ENCODE data around the gene CNTNAP5. TPM values are rescaled to one million over a fixed set of nuclear protein-coding genes. Genes with fewer than 3 reads are reported as not detected.

Gene CNTNAP5
- total and polyA plus RNA-seq, 2 donors (not counting 3 experiments of a cell fraction or from before 2014, with no cell fraction given) = not detected

DNA sequence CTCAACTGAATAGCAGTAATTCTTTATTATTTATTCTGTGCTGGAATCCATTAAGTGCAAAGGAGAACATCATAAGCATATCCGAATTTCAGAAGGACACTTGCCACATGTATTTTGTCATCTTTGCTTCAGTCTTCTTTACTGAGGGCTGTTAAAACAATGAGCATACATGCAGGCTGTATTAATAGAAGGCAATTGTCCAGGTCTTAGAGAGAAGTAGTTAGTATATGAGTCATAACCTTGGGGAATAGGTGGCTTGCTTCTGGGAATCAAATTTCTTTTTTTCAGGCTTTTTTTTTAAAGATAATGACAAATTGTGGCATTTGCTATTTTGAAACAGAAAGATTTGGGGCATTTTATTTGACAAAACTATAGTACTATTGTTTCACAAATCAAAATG, 773.5 kb downstream of the CNTNAP5 start:
- dilution Hi-C loops (cut with MboI; ENCODE audit: extremely low pct_ligation_motif_present, low sequenced_read_pairs) (no loop called here), intact Hi-C loops (cut with micrococcal nuclease) (no loop called here)
- H3K9me3 ChIP-seq (replicated peaks; ENCODE audit: control insufficient read depth, insufficient read depth, low read length) = peaks cover 9% of the 10 kb centered on the region
- FAIRE-seq (no peak), DNase-seq (ENCODE audit: low read depth, low spot score) (no peak)
- no peaks in the 10 kb centered on the region for H3K36me3 ChIP-seq (ENCODE audit: control insufficient read depth in 2 of 2, extremely low read depth in 1 of 2, insufficient read depth in 2 of 2, low read length in 2 of 2)
- CTCF ChIA-PET = no interaction called here
- no peak overlapping the region for H3K9ac ChIP-seq (replicated peaks; ENCODE audit: extremely low read depth, insufficient read depth, low read length)
- H3K27ac ChIP-seq (ENCODE audit: insufficient read depth, low read depth, low read length) = no peak overlapping the region
- no peaks in the 10 kb centered on the region for H3K27me3 ChIP-seq (ENCODE audit: control insufficient read depth in 2 of 2, insufficient read depth in 2 of 2, low read length in 2 of 2)
- H3K4me2 ChIP-seq (ENCODE audit: insufficient read depth, low read length) = no peak overlapping the region
- H3K9me1 ChIP-seq (replicated peaks; ENCODE audit: control insufficient read depth, extremely low read depth, insufficient read depth, low read length) = no peaks in the 10 kb centered on the region
- BruUV-seq (replicated peaks) = no TSS peak
- H4K20me1 ChIP-seq (replicated peaks; ENCODE audit: control insufficient read depth, extremely low read depth, insufficient read depth, low read length) = no peaks in the 10 kb centered on the region
- H3K79me2 ChIP-seq (ENCODE audit: control insufficient read depth, insufficient read depth, low read length) = no peaks in the 10 kb centered on the region
- H3K4me3 ChIP-seq (replicated peaks in 1 of 3; ENCODE audit: insufficient read depth in 1 of 3, low read depth in 1 of 3, low read length in 3 of 3) = no peak overlapping the region
- TF ChIP-seq POLR2A (IDR thresholded peaks at IDR 0.05; ENCODE audit: low read depth, low read length) = no peak
- no peaks in the 10 kb centered on the region for H3K4me1 ChIP-seq (ENCODE audit: control insufficient read depth, extremely low read depth, insufficient read depth, low read length)
- POLR2A ChIA-PET = no interaction called here
- H2AFZ ChIP-seq (ENCODE audit: low read depth, low read length) = no peak overlapping the region

DNA sequence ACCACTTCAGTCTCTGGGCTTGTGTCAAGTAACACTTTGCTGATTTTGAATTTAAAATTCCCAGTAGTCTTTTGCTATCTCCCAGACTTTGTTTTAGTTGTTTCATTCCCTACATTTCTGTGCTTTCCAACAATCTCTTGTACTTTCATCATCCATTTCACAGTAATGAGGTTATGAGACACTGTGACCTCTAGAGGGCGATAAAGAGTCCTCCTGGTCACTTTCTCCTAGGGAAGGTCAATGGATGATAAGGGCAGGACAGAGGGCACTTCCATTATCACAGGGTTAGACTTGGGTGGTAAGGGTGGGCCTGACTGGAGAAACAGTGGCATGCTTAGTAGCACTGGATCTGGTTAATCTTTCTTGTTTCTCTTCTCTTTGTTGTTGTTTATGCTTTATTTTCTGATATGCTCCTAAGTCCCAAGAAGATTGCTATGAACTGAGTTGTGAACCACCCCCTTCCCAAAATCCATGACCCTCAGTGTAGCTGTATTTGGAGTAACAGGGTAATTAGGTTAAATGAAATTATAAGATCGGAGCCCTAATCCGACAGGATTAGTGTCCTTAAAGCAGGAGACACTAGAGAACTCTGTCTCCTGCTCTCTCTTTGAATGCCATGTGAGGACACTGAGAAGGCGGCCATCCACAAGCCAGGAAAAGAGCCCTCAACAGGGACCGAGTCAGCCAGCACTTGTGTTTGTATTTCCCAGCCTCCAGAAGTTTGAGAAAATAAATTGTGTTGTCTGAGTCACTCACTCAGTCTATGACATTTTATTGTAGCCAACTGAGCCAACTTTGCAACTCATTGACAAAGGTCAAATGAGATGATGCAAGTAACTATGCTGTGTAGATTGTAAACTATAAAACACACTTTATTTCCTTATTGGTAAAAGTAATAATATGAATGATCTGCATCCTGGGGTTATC, 779.2 kb downstream of the CNTNAP5 start:
- H3K79me2 ChIP-seq (ENCODE audit: control insufficient read depth, insufficient read depth, low read length) = no peaks in the 10 kb centered on the region
- H3K4me1 ChIP-seq (ENCODE audit: control insufficient read depth, extremely low read depth, insufficient read depth, low read length) = no peaks in the 10 kb centered on the region
- intact Hi-C loops (cut with micrococcal nuclease) = no loop called here
- no peak overlapping the region for H3K27ac ChIP-seq (ENCODE audit: insufficient read depth, low read depth, low read length)
- DNase-seq (ENCODE audit: low read depth, low spot score) (no peak), FAIRE-seq (no peak)
- dilution Hi-C loops (cut with MboI; ENCODE audit: extremely low pct_ligation_motif_present, low sequenced_read_pairs) = no loop called here
- H3K9ac ChIP-seq (replicated peaks; ENCODE audit: extremely low read depth, insufficient read depth, low read length) = no peak overlapping the region
- H3K9me1 ChIP-seq (replicated peaks; ENCODE audit: control insufficient read depth, extremely low read depth, insufficient read depth, low read length) = no peaks in the 10 kb centered on the region
- ChIA-PET POLR2A (no interaction called here), CTCF (no interaction called here)
- H2AFZ ChIP-seq (ENCODE audit: low read depth, low read length) = no peak overlapping the region
- TF ChIP-seq, protein P1, sequence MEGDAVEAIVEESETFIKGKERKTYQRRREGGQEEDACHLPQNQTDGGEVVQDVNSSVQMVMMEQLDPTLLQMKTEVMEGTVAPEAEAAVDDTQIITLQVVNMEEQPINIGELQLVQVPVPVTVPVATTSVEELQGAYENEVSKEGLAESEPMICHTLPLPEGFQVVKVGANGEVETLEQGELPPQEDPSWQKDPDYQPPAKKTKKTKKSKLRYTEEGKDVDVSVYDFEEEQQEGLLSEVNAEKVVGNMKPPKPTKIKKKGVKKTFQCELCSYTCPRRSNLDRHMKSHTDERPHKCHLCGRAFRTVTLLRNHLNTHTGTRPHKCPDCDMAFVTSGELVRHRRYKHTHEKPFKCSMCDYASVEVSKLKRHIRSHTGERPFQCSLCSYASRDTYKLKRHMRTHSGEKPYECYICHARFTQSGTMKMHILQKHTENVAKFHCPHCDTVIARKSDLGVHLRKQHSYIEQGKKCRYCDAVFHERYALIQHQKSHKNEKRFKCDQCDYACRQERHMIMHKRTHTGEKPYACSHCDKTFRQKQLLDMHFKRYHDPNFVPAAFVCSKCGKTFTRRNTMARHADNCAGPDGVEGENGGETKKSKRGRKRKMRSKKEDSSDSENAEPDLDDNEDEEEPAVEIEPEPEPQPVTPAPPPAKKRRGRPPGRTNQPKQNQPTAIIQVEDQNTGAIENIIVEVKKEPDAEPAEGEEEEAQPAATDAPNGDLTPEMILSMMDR (IDR thresholded peaks at IDR 0.05; ENCODE audit: extremely low read depth in 1 of 2, insufficient read depth in 1 of 2, low read depth in 1 of 2, low read length in 2 of 2) = no peak
- TF ChIP-seq POLR2A (IDR thresholded peaks at IDR 0.05; ENCODE audit: low read depth, low read length) (no peak), EZH2 (IDR thresholded peaks at IDR 0.05; ENCODE audit: borderline replicate concordance, low read depth, low read length, severe bottlenecking) (no peak), FOS (IDR thresholded peaks at IDR 0.05; ENCODE audit: borderline replicate concordance, insufficient read depth, low read length) (no peak), POLR2AphosphoS5 (IDR thresholded peaks at IDR 0.05; ENCODE audit: insufficient read depth, low read depth, low read length) (no peak), JUN (IDR thresholded peaks at IDR 0.05; ENCODE audit: borderline replicate concordance, insufficient read depth, insufficient read length, low read depth) (no peak), GATA2 (IDR thresholded peaks at IDR 0.05; ENCODE audit: insufficient read depth, insufficient read length, low read depth, low read length) (no peak), MYC (IDR thresholded peaks at IDR 0.05; ENCODE audit: low read depth, low read length) (no peak)
- TF ChIP-seq, protein P2, sequence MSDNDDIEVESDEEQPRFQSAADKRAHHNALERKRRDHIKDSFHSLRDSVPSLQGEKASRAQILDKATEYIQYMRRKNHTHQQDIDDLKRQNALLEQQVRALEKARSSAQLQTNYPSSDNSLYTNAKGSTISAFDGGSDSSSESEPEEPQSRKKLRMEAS (IDR thresholded peaks at IDR 0.05; ENCODE audit: insufficient read depth, insufficient read length) = no peak
- H3K9me3 ChIP-seq (replicated peaks; ENCODE audit: control insufficient read depth, insufficient read depth, low read length) = peaks cover 7% of the 10 kb centered on the region
- no peaks in the 10 kb centered on the region for H3K36me3 ChIP-seq (ENCODE audit: control insufficient read depth in 2 of 2, extremely low read depth in 1 of 2, insufficient read depth in 2 of 2, low read length in 2 of 2)
- H3K4me2 ChIP-seq (ENCODE audit: insufficient read depth, low read length) = no peak overlapping the region
- no TSS peak for BruUV-seq (replicated peaks)
- H3K4me3 ChIP-seq (replicated peaks in 1 of 3; ENCODE audit: insufficient read depth in 1 of 3, low read depth in 1 of 3, low read length in 3 of 3) = no peak overlapping the region
- no peaks in the 10 kb centered on the region for H3K27me3 ChIP-seq (ENCODE audit: control insufficient read depth in 2 of 2, insufficient read depth in 2 of 2, low read length in 2 of 2)
- no peaks in the 10 kb centered on the region for H4K20me1 ChIP-seq (replicated peaks; ENCODE audit: control insufficient read depth, extremely low read depth, insufficient read depth, low read length)

All from endothelial cell of umbilical vein (primary cell).